ENCODE measurements around the gene SUGCT. TPM values are rescaled to one million over a fixed set of nuclear protein-coding genes. Genes with fewer than 3 reads are reported as not detected.
A peak's percentile ranks its signal among the peaks of the same experiment; 100 is the strongest.

Gene SUGCT
- total and polyA plus RNA-seq, 12 donors = 8.4 to 96.4 (median 25.5) TPM

DNA sequence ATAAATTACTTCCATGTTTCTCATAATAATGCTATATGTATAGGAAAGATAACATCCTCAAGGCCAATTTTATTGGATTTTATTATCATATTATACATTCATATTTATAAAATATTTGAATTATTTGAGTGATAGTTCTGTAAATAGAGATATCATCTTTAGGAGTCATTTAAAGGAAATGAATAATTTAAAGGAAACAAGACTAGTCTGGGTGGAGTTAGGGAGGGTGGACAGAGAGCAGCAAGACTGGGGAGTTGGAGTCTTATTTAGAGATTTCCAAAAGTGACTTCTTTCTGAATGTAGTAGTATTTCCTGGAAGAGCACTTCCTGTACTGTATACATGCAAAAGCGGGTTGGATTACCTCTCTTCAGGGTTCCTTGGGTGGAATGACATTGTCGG lies 342.3 kb downstream of the SUGCT start:
- 86 to 97% (median 91%) methylated on average over 2 of the region's 2 CpGs for WGBS, 4 donors
- Histone ChIP-seq H3K4me3 (no peak overlapping the region), H3K9me3 (replicated peaks in 1 of 3) (no peaks in the 10 kb centered on the region), H3K27ac (no peak overlapping the region), H3K36me3 (replicated peaks in 1 of 2) (no peaks in the 10 kb centered on the region), H3K27me3 (no peaks in the 10 kb centered on the region), H3K4me1 (replicated peaks in 1 of 2) (no peaks in the 10 kb centered on the region)
- no peak for TF ChIP-seq POLR2A (IDR thresholded peaks at IDR 0.05)
- TF ChIP-seq, protein P1, sequence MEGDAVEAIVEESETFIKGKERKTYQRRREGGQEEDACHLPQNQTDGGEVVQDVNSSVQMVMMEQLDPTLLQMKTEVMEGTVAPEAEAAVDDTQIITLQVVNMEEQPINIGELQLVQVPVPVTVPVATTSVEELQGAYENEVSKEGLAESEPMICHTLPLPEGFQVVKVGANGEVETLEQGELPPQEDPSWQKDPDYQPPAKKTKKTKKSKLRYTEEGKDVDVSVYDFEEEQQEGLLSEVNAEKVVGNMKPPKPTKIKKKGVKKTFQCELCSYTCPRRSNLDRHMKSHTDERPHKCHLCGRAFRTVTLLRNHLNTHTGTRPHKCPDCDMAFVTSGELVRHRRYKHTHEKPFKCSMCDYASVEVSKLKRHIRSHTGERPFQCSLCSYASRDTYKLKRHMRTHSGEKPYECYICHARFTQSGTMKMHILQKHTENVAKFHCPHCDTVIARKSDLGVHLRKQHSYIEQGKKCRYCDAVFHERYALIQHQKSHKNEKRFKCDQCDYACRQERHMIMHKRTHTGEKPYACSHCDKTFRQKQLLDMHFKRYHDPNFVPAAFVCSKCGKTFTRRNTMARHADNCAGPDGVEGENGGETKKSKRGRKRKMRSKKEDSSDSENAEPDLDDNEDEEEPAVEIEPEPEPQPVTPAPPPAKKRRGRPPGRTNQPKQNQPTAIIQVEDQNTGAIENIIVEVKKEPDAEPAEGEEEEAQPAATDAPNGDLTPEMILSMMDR (IDR thresholded peaks at IDR 0.05) = no peak
- intact Hi-C loops (cut with DNase I) = loop anchor here in 1 of 2 donors (5.0 kb wide), 1 partner anchor 65 kb away; no protein-coding TSS in a partner anchor
- DNase-seq = no peak

DNA sequence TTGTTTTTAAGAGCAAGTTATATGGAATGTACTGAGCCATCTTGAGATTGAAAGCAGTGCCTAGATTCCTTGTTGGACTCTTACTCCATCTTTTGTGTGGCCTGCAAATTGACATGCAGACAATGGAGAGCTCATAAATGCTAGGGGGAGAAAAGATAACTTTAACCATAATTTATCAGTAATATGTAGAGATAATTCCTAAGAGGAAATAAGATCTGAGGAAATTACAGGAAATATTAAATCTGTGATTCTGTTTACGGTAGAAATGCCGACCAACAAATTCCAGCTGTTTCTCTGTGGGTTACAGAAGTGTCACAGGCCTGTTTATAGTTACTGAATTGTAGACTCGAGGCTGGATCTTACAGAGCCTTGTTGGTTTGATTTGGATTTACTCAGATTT lies 348.0 kb downstream of the SUGCT start:
- Histone ChIP-seq H3K27me3 (no peaks in the 10 kb centered on the region), H3K36me3 (replicated peaks in 1 of 2) (no peaks in the 10 kb centered on the region), H3K4me3 (no peak overlapping the region), H3K9me3 (replicated peaks in 1 of 3) (no peaks in the 10 kb centered on the region), H3K4me1 (replicated peaks in 1 of 2) (no peaks in the 10 kb centered on the region), H3K27ac (peak overlapping the region in 1 of 5 donors; percentile 6)
- intact Hi-C loops (cut with DNase I) = no loop called here
- no peak for DNase-seq
- WGBS, 4 donors = 62 to 78% (median 69%) methylated on average over 3 of the region's 3 CpGs
- TF ChIP-seq, protein P1 (IDR thresholded peaks at IDR 0.05) = no peak
- TF ChIP-seq POLR2A (IDR thresholded peaks at IDR 0.05) = no peak

GRCh38 chr7:40483630-40484029 lies 348.8 kb downstream of the SUGCT start:
- 66 to 84% (median 74%) methylated on average over 1 of the region's 1 CpG for WGBS, 4 donors
- TF ChIP-seq, protein P1 (IDR thresholded peaks at IDR 0.05) = no peak
- TF ChIP-seq POLR2A (IDR thresholded peaks at IDR 0.05) = no peak
- H3K4me1 ChIP-seq (replicated peaks in 1 of 2) = no peaks in the 10 kb centered on the region
- no peak for DNase-seq
- no peaks in the 10 kb centered on the region for H3K36me3 ChIP-seq (replicated peaks in 1 of 2)
- no peaks in the 10 kb centered on the region for H3K27me3 ChIP-seq
- H3K27ac ChIP-seq = no peak overlapping the region
- intact Hi-C loops (cut with DNase I) = no loop called here
- no peak overlapping the region for H3K4me3 ChIP-seq
- no peaks in the 10 kb centered on the region for H3K9me3 ChIP-seq (replicated peaks in 1 of 3)

DNA sequence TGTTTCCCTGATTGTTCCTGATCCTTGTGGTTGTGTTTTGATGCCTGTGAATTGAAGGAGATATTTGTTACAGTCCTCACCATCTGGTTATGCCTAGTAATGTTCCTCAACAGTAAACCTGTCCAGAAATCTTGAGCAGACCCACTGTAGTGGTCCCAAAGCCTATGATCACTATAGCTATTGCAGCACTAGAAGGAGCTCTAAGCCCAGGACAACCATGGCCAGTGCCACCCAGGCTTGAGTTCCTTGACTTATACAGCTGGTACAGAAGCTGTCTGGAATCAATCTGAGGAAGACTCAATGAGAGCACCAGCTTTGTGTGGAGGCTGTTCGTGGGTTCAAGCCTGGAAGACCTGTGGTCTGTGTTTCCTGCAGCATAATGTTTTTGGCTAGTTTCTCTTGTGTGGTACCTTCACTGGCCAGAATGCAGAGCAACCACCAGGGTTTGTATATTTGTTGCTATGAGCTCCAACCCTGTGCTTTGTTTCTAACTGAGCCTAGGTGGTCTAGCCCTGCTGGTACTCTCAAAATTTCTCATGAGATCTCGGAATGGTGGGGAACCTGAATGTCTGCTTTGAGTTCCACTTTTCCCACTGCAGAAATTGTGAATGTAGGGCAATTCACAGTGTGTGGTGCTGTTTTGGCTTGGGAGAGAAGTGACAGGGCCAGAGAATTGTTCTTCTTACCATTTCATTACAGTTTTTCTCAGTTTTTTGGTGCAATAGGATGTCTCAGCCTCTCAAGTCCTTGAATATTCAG lies 355.2 kb downstream of the SUGCT start:
- TF ChIP-seq, protein P1 (IDR thresholded peaks at IDR 0.05) = no peak
- no peak for TF ChIP-seq POLR2A (IDR thresholded peaks at IDR 0.05)
- Histone ChIP-seq H3K27ac (no peak overlapping the region), H3K4me1 (replicated peaks in 1 of 2) (no peaks in the 10 kb centered on the region), H3K4me3 (no peak overlapping the region), H3K36me3 (replicated peaks in 1 of 2) (no peaks in the 10 kb centered on the region), H3K27me3 (no peaks in the 10 kb centered on the region), H3K9me3 (replicated peaks in 1 of 3) (no peaks in the 10 kb centered on the region)
- no peak for DNase-seq
- WGBS, 4 donors = 68 to 100% (median 77%) methylated on average over 1 to 2 of the region's 2 CpGs
- intact Hi-C loops (cut with DNase I) = no loop called here
